Measurements from ENCODE around the gene TRIP6.
A peak's percentile ranks its signal among the peaks of the same experiment; 100 is the strongest.

Gene TRIP6

DNA sequence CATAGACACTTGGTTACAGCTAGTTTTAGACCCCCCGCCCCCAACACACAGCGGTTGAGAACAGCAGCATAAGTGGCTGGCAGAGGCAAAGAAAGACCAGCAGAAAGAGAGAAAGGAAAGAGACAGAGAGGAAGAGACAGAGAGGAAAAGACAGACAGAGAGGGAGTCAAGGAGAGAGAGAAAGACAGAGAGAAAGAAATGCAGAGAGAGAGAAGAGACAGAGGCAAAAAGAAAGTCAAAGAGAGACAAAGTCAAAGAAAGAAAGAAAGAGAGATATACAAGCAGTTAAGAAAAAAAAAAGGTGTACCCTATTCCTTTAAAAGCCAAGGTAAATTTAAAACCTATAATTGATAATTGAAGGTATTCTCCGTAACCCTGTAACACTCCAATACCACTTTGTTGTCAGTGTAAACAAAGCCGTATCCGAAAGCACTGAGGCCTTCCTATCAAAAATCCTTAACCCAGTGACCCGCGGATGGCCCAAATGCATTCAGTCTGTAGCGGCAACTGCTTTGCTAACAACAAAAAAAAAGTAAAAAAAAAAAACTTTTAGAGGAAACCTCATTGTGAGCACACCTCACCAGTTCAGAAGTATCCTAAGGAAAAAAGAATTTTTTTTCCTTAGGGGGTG, 26.6 kb upstream of the TRIP6 start:
- Histone ChIP-seq H3K4me2 (ENCODE audit: insufficient read depth, low read length) (no peak overlapping the region), H3K36me3 (ENCODE audit: insufficient read depth, low read length) (no peaks in the 10 kb centered on the region)
- TF ChIP-seq, protein P1, sequence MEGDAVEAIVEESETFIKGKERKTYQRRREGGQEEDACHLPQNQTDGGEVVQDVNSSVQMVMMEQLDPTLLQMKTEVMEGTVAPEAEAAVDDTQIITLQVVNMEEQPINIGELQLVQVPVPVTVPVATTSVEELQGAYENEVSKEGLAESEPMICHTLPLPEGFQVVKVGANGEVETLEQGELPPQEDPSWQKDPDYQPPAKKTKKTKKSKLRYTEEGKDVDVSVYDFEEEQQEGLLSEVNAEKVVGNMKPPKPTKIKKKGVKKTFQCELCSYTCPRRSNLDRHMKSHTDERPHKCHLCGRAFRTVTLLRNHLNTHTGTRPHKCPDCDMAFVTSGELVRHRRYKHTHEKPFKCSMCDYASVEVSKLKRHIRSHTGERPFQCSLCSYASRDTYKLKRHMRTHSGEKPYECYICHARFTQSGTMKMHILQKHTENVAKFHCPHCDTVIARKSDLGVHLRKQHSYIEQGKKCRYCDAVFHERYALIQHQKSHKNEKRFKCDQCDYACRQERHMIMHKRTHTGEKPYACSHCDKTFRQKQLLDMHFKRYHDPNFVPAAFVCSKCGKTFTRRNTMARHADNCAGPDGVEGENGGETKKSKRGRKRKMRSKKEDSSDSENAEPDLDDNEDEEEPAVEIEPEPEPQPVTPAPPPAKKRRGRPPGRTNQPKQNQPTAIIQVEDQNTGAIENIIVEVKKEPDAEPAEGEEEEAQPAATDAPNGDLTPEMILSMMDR (IDR thresholded peaks at IDR 0.05; ENCODE audit: borderline replicate concordance, extremely low read depth, low read length, poor library complexity, severe bottlenecking) = no peak
- TF ChIP-seq EZH2 (IDR thresholded peaks at IDR 0.05; ENCODE audit: borderline replicate concordance, low read depth, low read length, severe bottlenecking) = no peak

DNA sequence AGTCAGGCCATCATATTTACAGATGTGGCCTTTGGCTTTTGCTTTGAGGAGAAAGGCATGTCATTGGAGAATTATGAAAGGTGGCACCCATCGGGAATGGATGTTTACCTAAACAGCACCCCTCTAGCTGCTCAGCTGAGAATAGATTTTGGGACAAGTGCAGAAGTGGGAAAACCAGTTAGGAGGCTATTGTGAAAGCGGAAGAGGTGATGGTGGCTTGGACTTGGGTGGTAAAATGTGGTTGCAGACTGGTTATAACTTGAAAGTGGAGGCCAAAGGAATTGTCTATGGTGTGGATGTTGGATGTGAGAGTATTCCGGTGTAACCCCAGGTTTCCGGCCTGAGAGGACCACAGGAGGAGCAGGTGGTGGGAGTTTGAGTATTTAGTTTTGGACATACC, 19.8 kb upstream of the TRIP6 start:
- no peaks in the 10 kb centered on the region for H3K36me3 ChIP-seq (ENCODE audit: insufficient read depth, low read length)
- no peak overlapping the region for H3K4me3 ChIP-seq (ENCODE audit: low read depth in 1 of 2, low read length in 2 of 2)
- no peak overlapping the region for H2AFZ ChIP-seq (ENCODE audit: low read depth, low read length)
- H3K9me3 ChIP-seq (ENCODE audit: insufficient read depth, low read length, severe bottlenecking) = no peaks in the 10 kb centered on the region
- H3K79me2 ChIP-seq (ENCODE audit: insufficient read depth, low read length) = no peaks in the 10 kb centered on the region
- no peak overlapping the region for H3K27ac ChIP-seq (ENCODE audit: low read length)
- no peaks in the 10 kb centered on the region for H3K27me3 ChIP-seq (ENCODE audit: insufficient read depth, low read length, poor library complexity)
- H3K4me1 ChIP-seq (ENCODE audit: insufficient read depth, low read length) = peaks cover 14% of the 10 kb centered on the region
- no peak for ATAC-seq (ENCODE audit: insufficient read depth, low read depth)
- DNase-seq = no peak
- H3K9ac ChIP-seq (ENCODE audit: low read depth, low read length) = no peak overlapping the region
- TF ChIP-seq, protein P1 (IDR thresholded peaks at IDR 0.05; ENCODE audit: borderline replicate concordance, extremely low read depth, low read length, poor library complexity, severe bottlenecking) = no peak
- no peak for TF ChIP-seq EZH2 (IDR thresholded peaks at IDR 0.05; ENCODE audit: borderline replicate concordance, low read depth, low read length, severe bottlenecking)
- H4K20me1 ChIP-seq (ENCODE audit: insufficient read depth, low read length) = no peaks in the 10 kb centered on the region
- no peak overlapping the region for H3K4me2 ChIP-seq (ENCODE audit: insufficient read depth, low read length)

More for the DNA sequence above, 26.6 kb upstream of the TRIP6 start:
- Histone ChIP-seq H3K9me3 (ENCODE audit: insufficient read depth, low read length, severe bottlenecking) (no peaks in the 10 kb centered on the region), H3K79me2 (ENCODE audit: insufficient read depth, low read length) (no peaks in the 10 kb centered on the region), H3K4me3 (ENCODE audit: low read depth in 1 of 2, low read length in 2 of 2) (no peak overlapping the region), H3K27me3 (ENCODE audit: insufficient read depth, low read length, poor library complexity) (no peaks in the 10 kb centered on the region), H3K9ac (ENCODE audit: low read depth, low read length) (no peak overlapping the region), H3K27ac (ENCODE audit: low read length) (no peak overlapping the region), H2AFZ (ENCODE audit: low read depth, low read length) (no peak overlapping the region), H4K20me1 (ENCODE audit: insufficient read depth, low read length) (no peaks in the 10 kb centered on the region), H3K4me1 (ENCODE audit: insufficient read depth, low read length) (no peaks in the 10 kb centered on the region)
- no peak for DNase-seq
- no peak for ATAC-seq (ENCODE audit: insufficient read depth, low read depth)

DNA sequence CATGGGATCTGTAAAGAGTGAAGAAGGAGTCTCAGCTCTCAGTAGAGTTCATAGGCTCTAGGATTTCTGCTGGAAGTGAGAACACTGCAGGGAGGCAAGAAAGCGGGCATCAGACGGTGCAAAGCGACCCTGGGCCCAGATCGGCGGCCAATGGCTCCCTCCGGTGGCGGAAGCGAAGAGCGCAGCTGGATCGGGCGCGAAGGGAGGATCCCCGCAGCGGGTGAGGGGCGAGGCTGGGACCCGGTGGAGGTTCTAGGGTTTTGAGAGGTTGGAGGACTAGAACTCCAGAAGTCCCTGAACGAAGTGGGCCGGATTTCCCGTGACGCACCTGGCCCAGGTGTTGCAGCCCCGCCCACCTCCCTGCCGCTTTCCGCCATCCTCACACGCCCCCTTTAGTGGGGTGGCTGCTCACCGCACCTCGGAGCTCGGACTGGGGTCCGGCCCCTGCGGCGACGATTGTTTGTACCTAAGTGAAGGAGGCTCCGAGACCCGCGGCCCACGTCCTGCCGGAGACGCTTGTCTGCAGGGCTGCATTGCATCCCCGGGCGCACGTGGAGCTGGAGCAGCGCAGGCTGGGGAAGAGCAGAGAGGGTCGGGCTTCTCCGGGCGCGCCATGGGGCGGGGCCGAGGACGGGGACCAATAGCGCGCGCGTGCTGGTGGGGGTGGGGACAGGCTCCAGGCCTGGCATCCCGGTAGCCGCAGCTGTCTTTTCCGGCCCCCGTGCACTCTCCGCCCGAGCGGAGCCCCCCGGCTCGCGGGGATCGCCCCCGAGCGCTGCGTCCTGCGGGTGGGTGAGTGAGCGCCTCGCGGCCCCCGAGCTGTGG, 14.9 kb upstream of the TRIP6 start, which contains the start of gene SLC12A9:
Gene SLC12A9, plus strand, starts transcription at position 666 of the 825 bp plus-strand sequence. CDS start 1,485 bp downstream, outside the sequence.
- H3K9me3 ChIP-seq (ENCODE audit: insufficient read depth, low read length, severe bottlenecking) = no peaks in the 10 kb centered on the region
- peak within 1 kb of the TSS; percentile 92 for H3K4me2 ChIP-seq (ENCODE audit: insufficient read depth, low read length)
- H3K36me3 ChIP-seq (ENCODE audit: insufficient read depth, low read length) = 0 out of 2 replicates have a peak, but pooled peaks cover 3% of the 10 kb centered on the region
- H4K20me1 ChIP-seq (ENCODE audit: insufficient read depth, low read length) = no peaks in the 10 kb centered on the region
- no peaks in the 10 kb centered on the region for H3K27me3 ChIP-seq (ENCODE audit: insufficient read depth, low read length, poor library complexity)
- DNase-seq (peak; percentile 94), ATAC-seq (ENCODE audit: insufficient read depth, low read depth) (peak; percentile 97)
- H3K9ac ChIP-seq (ENCODE audit: low read depth, low read length) = peak within 1 kb of the TSS; percentile 68
- TF ChIP-seq EZH2 (IDR thresholded peaks at IDR 0.05; ENCODE audit: borderline replicate concordance, low read depth, low read length, severe bottlenecking) = no peak
- TF ChIP-seq, protein P1 (IDR thresholded peaks at IDR 0.05; ENCODE audit: borderline replicate concordance, extremely low read depth, low read length, poor library complexity, severe bottlenecking) = peak; percentile 98
- peak within 1 kb of the TSS; percentile 48 to 81; a peak in 3 of 4 replicates for H3K4me3 ChIP-seq (ENCODE audit: low read depth in 1 of 2, low read length in 2 of 2)
- peaks cover 32% of the 10 kb centered on the region for H3K4me1 ChIP-seq (ENCODE audit: insufficient read depth, low read length)
- peak within 1 kb of the TSS; percentile 94 for H2AFZ ChIP-seq (ENCODE audit: low read depth, low read length)
- peak within 1 kb of the TSS; percentile 72 for H3K27ac ChIP-seq (ENCODE audit: low read length)
- H3K79me2 ChIP-seq (ENCODE audit: insufficient read depth, low read length) = peaks cover 18% of the 10 kb centered on the region

Measured in DND-41 (cell line).